Activated T-helper 17 cell treated with anti-CD3 and anti-CD28 coated beads, Interleukin-2, amount 50 U/mL, for 72 hours (primary cell): ENCODE data around the gene TMPRSS13. TPM values are rescaled to one million over a fixed set of nuclear protein-coding genes. Genes with fewer than 3 reads are reported as not detected.

ENCODE experiments used
- ATAC-seq: fragments of 150-1000 bp; cut with Tn5 transposase; replicated peaks from 2 replicates; pipeline ENCODE4 v1.10.0; 2021; ENCODE audit warnings: mild to moderate bottlenecking, moderate library complexity
- H3K27ac Mint-ChIP-seq: one replicate; pipeline ENCODE4 v1.8.0; 2022; ENCODE audit warnings: mixed read lengths
- H3K27me3 Mint-ChIP-seq: one replicate; pipeline ENCODE4 v1.8.0; 2022; ENCODE audit warnings: mixed read lengths
- H3K36me3 Mint-ChIP-seq: one replicate; pipeline ENCODE4 v1.8.0; 2022; ENCODE audit warnings: low read depth, mild to moderate bottlenecking, mixed read lengths
- H3K4me1 Mint-ChIP-seq: one replicate; pipeline ENCODE4 v1.8.0; 2022; ENCODE audit warnings: mixed read lengths
- H3K4me3 Mint-ChIP-seq: one replicate; pipeline ENCODE4 v1.8.0; 2022; ENCODE audit warnings: mild to moderate bottlenecking, mixed read lengths
- H3K9me3 Mint-ChIP-seq: one replicate; pipeline ENCODE4 v1.8.0; 2022; ENCODE audit warnings: mixed read lengths
- total RNA-seq, 2 donors: library from RNA; stranded (reverse); gene quantifications; one replicate each; pipeline ENCODE4 v1.2.3, GENCODE V29; 2022

Gene TMPRSS13
- total RNA-seq, 2 donors from 2014 or later, result 0.61 to 2.1 TPM

- Mint-ChIP-seq H3K27ac (no peak overlapping the region), H3K36me3 (no peaks in the 10 kb centered on the region), H3K27me3 (no peaks in the 10 kb centered on the region), H3K4me1 (peaks cover 8% of the 10 kb centered on the region), H3K4me3 (no peak overlapping the region), H3K9me3 (no peaks in the 10 kb centered on the region)
- ATAC-seq, result no peak
Measured at GRCh38 chr11:117906126-117906525, 23.1 kb downstream of the TMPRSS13 start.

GRCh38 chr11:117905524-117905923, 23.7 kb downstream of the TMPRSS13 start:
- H3K27me3 Mint-ChIP-seq, result no peaks in the 10 kb centered on the region
- ATAC-seq, result no peak
- H3K9me3 Mint-ChIP-seq, result no peaks in the 10 kb centered on the region
- no peak overlapping the region for H3K4me3 Mint-ChIP-seq
- H3K27ac Mint-ChIP-seq, result no peak overlapping the region
- peaks cover 8% of the 10 kb centered on the region for H3K4me1 Mint-ChIP-seq
- no peaks in the 10 kb centered on the region for H3K36me3 Mint-ChIP-seq

GRCh38 chr11:117903505-117904382, 25.5 kb downstream of the TMPRSS13 start:
- H3K4me1 Mint-ChIP-seq, result peaks cover 8% of the 10 kb centered on the region
- no peak overlapping the region for H3K4me3 Mint-ChIP-seq
- H3K36me3 Mint-ChIP-seq, result no peaks in the 10 kb centered on the region
- no peaks in the 10 kb centered on the region for H3K27me3 Mint-ChIP-seq
- H3K9me3 Mint-ChIP-seq, result no peaks in the 10 kb centered on the region
- H3K27ac Mint-ChIP-seq, result no peak overlapping the region
- no peak for ATAC-seq

DNA sequence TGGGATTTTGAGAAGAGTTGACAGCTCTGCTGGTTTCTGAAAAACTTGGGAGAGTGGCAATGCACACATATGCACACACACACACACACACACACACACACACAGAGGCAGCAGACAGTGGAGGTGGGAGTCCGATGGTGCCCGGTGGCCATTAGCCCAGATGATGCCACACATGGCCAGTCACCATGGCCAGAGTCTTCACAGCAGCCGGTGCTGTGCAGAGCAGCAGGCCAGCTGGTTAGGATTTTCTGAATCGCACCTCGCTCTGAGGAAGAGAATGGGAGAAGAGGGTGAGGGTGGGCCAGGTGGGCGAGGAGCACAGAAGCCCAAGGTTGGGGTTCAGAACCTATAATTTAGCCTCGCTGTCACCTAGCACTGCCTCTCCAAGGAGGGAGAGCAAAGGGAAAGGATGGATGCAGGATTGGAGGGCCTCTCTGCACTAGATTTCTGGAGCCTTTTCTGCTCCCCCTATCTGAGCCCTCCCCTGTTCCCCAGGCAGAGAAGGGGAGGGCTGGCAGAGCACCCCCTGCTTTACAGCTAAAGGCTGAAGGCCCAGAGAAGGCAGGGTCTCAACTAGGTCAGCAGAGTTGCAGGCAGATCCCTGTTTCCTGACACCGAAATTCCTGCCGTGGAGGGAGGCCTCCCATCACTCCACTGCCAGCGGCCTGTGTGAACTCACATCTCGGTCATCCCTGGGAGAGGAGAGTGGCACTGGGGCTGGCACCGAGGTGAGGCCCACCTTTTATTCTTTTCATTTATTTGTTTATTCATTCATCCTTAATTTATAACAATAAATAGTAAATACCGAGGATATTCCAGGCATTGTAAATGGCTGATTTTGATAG, 27.0 kb downstream of the TMPRSS13 start:
- no peaks in the 10 kb centered on the region for H3K9me3 Mint-ChIP-seq
- no peaks in the 10 kb centered on the region for H3K27me3 Mint-ChIP-seq
- no peak overlapping the region for H3K4me3 Mint-ChIP-seq
- H3K4me1 Mint-ChIP-seq, result no peaks in the 10 kb centered on the region
- H3K27ac Mint-ChIP-seq, result peak overlapping the region; percentile 9
- ATAC-seq, result no peak
- no peaks in the 10 kb centered on the region for H3K36me3 Mint-ChIP-seq

GRCh38 chr11:117901601-117902000, 27.6 kb downstream of the TMPRSS13 start:
- no peak overlapping the region for H3K4me3 Mint-ChIP-seq
- no peaks in the 10 kb centered on the region for H3K36me3 Mint-ChIP-seq
- peaks cover 3% of the 10 kb centered on the region for H3K27me3 Mint-ChIP-seq
- H3K27ac Mint-ChIP-seq, result no peak overlapping the region
- H3K9me3 Mint-ChIP-seq, result no peaks in the 10 kb centered on the region
- H3K4me1 Mint-ChIP-seq, result no peaks in the 10 kb centered on the region
- ATAC-seq, result no peak

DNA sequence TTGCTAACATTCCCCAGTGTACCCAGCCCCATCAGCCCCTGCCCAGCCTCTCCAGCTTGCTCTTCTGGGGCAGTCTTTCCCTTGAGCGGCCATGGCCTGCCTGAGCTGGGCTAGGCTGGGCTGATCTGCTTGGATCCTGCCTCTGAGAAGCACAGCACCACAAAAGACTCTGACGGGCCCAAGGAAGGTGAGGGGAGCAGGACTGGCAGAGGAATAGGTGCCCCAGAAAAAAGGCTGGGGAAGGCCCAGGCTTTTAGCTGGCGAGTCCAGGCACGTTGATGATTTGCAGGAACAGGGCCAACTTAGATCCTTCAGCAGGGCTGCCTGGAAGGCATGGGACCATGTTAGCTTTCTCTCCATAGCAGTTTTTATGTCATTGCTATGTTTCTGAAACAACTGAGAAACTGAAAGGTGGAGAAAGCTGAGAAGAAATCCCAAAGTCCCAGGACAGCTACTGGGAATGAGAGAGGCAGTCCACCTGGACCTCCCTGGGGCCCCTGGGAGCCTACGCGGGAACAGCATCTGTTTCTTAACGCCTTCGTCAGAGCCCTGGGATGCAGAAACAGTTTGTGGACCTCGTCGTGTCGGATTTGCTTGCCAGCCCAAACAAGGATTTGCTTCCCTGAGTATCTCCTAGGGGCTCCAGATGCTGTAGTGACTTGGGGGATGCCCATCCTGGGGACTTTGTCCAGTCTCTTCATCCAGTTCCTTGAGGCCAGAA, 28.3 kb downstream of the TMPRSS13 start:
- H3K36me3 Mint-ChIP-seq, result no peaks in the 10 kb centered on the region

GRCh38 chr11:117900121-117900648, 29.0 kb downstream of the TMPRSS13 start:
- Mint-ChIP-seq H3K4me1 (no peaks in the 10 kb centered on the region), H3K36me3 (no peaks in the 10 kb centered on the region), H3K27me3 (peaks cover 9% of the 10 kb centered on the region), H3K27ac (no peak overlapping the region), H3K4me3 (no peak overlapping the region), H3K9me3 (no peaks in the 10 kb centered on the region)
- ATAC-seq, result no peak

More for the DNA sequence above, 28.3 kb downstream of the TMPRSS13 start:
- Mint-ChIP-seq H3K9me3 (no peaks in the 10 kb centered on the region), H3K27me3 (peaks cover 7% of the 10 kb centered on the region), H3K4me1 (no peaks in the 10 kb centered on the region), H3K27ac (no peak overlapping the region), H3K4me3 (no peak overlapping the region)
- ATAC-seq, result no peak

DNA sequence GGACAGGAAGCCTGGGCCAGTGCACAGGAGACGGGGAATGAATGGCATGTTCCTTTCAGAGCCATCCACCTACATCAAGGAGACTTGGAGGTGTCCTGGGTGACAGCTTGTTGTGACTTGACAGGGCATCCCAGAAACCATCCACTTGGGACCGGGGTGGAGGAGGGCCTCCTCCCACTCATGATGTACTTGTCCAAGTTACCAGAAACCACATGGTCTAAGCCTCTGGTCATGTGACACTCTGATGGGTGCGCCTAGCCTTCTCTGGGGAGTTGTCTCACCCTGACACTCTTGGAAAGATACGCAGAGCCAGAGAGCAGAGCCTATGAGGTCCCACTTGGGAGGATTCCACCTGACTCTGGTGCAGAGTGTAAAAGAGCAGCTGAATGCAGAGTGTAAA, 31.1 kb downstream of the TMPRSS13 start:
- H3K36me3 Mint-ChIP-seq, result no peaks in the 10 kb centered on the region
- H3K27me3 Mint-ChIP-seq, result peaks cover 20% of the 10 kb centered on the region
- no peaks in the 10 kb centered on the region for H3K4me1 Mint-ChIP-seq
- ATAC-seq, result no peak
- no peak overlapping the region for H3K4me3 Mint-ChIP-seq
- no peaks in the 10 kb centered on the region for H3K9me3 Mint-ChIP-seq
- H3K27ac Mint-ChIP-seq, result no peak overlapping the region

- H3K9me3 Mint-ChIP-seq, result no peaks in the 10 kb centered on the region
- H3K4me1 Mint-ChIP-seq, result no peaks in the 10 kb centered on the region
- ATAC-seq, result no peak
- no peaks in the 10 kb centered on the region for H3K36me3 Mint-ChIP-seq
- no peak overlapping the region for H3K27ac Mint-ChIP-seq
- H3K27me3 Mint-ChIP-seq, result peaks cover 25% of the 10 kb centered on the region
- no peak overlapping the region for H3K4me3 Mint-ChIP-seq
Measured at GRCh38 chr11:117892651-117893050, 36.6 kb downstream of the TMPRSS13 start.

- Mint-ChIP-seq H3K4me1 (no peaks in the 10 kb centered on the region), H3K9me3 (no peaks in the 10 kb centered on the region), H3K4me3 (no peak overlapping the region), H3K36me3 (no peaks in the 10 kb centered on the region), H3K27me3 (peaks cover 20% of the 10 kb centered on the region), H3K27ac (no peak overlapping the region)
- ATAC-seq, result no peak
Measured at GRCh38 chr11:117891362-117891761, 37.8 kb downstream of the TMPRSS13 start.

- no peaks in the 10 kb centered on the region for H3K4me1 Mint-ChIP-seq
- no peak for ATAC-seq
- no peak overlapping the region for H3K27ac Mint-ChIP-seq
- H3K4me3 Mint-ChIP-seq, result no peak overlapping the region
- no peaks in the 10 kb centered on the region for H3K36me3 Mint-ChIP-seq
- no peaks in the 10 kb centered on the region for H3K9me3 Mint-ChIP-seq
- H3K27me3 Mint-ChIP-seq, result peaks cover 6% of the 10 kb centered on the region
Measured at GRCh38 chr11:117888139-117888566, 41.0 kb downstream of the TMPRSS13 start.

DNA sequence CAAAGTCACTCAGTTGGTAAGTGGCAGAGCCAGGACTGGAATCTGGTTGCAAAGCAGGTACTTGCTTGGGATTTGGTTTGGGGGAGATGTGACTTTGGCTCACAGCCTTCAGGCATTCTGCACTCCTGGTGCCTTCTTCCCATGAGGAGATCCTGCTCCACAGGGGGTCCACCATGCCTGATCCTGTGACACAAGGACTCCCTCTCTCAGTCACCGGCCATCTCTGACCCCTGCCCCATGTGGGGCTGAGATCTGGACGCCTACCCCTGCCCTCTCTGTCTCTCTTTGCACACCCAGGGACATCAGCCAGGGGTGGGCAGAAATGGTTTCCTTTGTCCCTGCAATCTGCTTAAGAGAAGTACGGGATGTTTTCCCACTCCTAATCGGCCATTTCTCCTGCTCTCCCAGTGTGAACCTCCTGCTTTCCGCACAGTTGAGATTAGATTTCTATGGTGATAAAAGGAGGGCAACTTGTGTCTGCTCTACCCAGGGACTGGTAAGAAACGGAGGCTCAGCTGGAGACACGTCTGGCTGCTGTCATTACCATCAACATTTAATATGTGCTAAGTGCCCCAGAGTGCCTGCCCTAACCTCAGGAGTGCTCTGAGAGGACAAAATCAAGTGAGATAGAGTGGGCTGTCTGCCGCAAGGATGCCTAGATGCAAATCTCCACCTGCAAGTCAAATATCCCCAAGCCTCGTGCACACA, 41.6 kb downstream of the TMPRSS13 start:
- Mint-ChIP-seq H3K27ac (no peak overlapping the region), H3K9me3 (no peaks in the 10 kb centered on the region)

DNA sequence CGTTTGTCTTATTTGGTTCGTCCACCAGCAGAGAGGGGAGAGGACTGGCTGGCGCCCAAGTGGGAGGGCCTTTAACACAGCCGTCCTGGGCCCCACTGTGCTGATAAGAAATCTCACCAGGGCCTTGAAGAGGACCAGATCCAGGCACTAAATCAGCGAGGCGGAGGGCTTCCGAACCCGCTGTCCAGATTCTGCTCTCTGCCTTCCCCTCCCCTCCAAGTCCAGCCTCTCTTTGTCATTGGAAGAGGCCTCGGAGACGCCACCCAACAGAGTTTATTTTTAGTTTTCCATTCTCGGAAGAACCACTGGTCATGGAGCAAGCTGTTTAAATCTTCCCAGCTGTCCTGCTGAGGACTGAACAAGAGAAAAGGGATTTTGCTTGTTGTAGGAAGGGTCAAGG, 43.4 kb downstream of the TMPRSS13 start:
- Mint-ChIP-seq H3K4me3 (no peak overlapping the region), H3K9me3 (no peaks in the 10 kb centered on the region), H3K4me1 (no peaks in the 10 kb centered on the region), H3K27ac (no peak overlapping the region), H3K36me3 (no peaks in the 10 kb centered on the region), H3K27me3 (peaks cover 4% of the 10 kb centered on the region)
- ATAC-seq, result no peak

More for the DNA sequence above, 41.6 kb downstream of the TMPRSS13 start:
- Mint-ChIP-seq H3K36me3 (no peaks in the 10 kb centered on the region), H3K4me1 (no peaks in the 10 kb centered on the region), H3K4me3 (no peak overlapping the region), H3K27me3 (peaks cover 4% of the 10 kb centered on the region)
- ATAC-seq, result no peak

DNA sequence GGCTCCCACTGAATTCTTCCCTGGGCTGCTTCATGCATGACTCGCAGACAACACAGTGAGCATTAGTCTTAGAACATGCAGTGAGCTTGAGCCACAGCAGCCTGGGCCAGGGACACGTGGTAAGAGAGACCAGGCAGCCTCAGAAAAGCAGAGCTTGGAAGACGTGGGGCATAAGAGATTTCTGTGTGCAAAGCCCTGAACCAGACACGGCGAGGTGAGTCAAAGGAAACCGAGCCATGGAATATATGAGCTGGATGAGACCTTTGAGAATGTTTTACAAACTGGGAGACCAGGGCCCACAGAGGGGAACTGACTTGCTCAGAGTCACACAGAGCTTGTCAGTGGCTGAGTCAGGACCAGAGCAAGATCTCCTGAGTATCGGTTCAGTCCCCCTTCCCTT, 44.2 kb downstream of the TMPRSS13 start:
- peak; percentile 87 for ATAC-seq

More for the DNA sequence above, 44.2 kb downstream of the TMPRSS13 start:
- H3K4me3 Mint-ChIP-seq, result no peak overlapping the region
- no peaks in the 10 kb centered on the region for H3K36me3 Mint-ChIP-seq
- H3K4me1 Mint-ChIP-seq, result no peaks in the 10 kb centered on the region
- H3K27ac Mint-ChIP-seq, result no peak overlapping the region
- peaks cover 12% of the 10 kb centered on the region for H3K27me3 Mint-ChIP-seq
- no peaks in the 10 kb centered on the region for H3K9me3 Mint-ChIP-seq
